Activated T-cell treated with anti-CD3 and anti-CD28 coated beads for 48 hours (primary cell): Measurements from ENCODE around the gene EPHA4.

ENCODE experiments used
- DNase-seq: peaks from one replicate; pipeline ENCODE4 v3.0.0-alpha.2; 2020; ENCODE audit warnings: low read depth

EPHA4 gene

DNA sequence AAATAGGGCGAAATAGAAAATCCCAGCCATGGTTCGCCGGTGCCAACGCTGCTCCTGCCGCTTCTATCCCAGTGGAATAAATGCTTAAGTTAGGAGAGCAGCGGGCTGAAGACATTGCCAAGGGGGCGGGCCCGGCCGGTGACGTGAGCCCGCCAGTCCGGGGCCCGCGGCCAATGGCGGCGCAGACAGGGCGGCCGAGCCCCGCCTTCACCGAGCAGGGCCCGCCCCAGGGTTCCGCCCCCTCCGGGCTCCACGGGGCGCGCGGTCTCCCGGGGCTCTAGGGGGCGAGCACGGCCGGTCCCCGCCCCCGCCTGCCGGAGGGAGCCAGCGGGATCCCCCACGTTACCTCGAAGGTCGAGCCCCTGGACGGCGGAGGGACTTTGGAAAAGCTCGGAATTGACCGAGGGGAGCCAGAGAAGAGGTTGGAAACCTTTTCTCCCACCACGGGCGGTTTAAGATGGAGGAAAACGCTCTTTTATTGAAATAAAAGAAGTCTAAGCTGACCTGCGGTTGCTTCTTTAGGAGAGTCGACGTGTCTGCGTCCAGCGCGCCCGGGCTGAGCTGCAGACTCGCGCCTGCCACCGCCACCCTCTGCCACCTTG lies at the start of gene EPHA4:
TSS of gene EPHA4 (minus strand) at position 86 of the 602 bp plus-strand sequence. CDS start at position 30, 56 bp downstream.
- DNase-seq: peak; percentile 84

DNA sequence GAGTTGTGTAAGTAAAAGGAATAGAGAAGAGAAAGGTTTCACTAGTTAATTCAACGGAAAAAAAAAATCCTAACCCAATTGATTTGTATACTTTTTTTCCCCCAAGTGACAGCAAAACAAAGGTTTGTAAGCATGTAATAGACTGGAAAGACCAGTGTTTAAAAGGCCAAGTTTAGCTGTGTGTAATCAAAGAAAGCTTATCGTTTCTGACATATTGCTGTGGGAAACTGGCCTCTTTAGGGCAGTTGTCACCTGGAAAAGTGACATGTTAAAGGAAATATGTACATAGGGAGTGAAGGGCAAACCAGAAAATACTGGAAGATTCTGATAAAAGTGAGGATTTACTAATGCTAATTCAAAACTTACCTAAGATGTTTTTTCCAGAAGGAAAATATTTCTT lies 45.9 kb upstream of the EPHA4 start:
- DNase-seq: no peak

DNA sequence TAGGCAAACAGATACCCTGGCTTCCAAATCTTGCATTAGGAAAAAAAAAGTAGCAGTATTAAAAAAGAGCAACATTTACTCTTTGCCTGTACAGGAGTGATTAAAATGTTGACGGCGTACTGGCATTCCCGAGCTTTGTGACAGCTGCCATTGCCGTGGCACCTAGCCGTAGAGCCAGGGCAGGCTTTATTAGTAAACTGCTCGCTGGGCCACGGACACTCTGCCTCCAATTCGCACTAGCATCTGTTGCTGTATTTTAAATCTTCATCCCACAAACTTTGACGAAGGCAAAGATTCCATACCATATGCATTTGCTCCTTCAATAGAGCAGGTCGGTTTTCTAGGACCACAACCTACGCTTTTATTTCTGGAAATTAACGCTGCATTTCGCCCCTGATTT lies 44.5 kb upstream of the EPHA4 start:
- no peak for DNase-seq

DNA sequence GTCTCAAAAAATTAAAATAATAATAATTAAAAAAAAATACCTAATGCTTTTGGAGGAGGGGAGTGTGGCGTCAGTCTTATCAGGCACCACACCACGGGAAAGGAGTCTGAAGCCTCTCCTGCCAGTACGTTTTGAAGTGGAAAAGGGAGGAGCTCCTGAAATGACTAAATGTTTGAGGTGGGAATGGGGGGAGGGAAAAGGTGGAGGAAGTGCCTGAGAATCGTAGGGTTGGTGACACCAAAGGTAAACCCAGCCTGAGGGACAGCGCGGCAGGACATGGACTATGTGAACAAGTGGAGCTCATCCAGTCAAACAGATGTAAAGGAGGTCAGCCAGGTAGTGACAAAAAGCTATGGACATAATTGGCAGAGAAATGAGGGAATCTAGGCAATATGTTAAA lies 42.2 kb upstream of the EPHA4 start:
- DNase-seq: no peak

GRCh38 chr2:221612800-221613199 lies 40.7 kb upstream of the EPHA4 start:
- DNase-seq: no peak

GRCh38 chr2:221612161-221612560 lies 40.1 kb upstream of the EPHA4 start:
- no peak for DNase-seq

GRCh38 chr2:221610675-221611074 lies 38.6 kb upstream of the EPHA4 start:
- no peak for DNase-seq

GRCh38 chr2:221610255-221610654 lies 38.2 kb upstream of the EPHA4 start:
- no peak for DNase-seq

DNA sequence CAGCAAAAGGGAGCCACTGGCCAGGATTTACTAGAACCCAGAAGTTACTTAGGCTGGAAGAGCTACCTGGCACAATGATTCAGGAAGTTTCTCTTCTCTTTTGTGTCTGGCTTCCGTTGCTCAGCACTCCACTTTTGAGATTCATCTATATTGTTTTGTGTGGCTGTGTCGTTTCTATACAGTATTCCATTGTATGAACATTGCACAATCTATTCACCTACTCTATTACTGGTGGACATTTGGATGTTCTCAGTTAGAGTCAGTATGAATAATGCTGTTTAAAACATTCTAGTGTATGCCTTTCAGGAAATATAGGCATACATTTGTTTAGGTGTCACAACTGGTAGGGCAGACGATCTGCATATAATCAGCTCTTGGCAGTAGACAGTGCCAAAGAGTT lies 36.3 kb upstream of the EPHA4 start:
- DNase-seq: no peak

DNA sequence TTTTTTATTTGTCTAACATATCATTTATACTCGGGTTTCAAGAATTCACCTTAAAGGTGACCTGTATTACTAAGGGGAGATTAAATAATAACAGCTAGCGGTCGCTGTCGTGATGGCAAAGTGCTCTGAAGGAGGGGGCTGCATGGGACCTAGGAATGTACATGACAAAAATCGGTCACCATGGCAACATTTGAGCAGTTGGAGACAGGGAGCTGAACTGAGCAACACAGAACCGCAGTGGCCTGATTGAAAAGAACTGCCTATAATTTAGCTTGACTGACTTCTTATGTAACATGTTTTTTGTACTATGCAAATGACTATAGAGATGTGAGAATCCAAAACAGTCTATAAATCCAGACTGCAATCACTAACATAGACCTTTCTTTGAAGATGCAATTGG lies 34.3 kb upstream of the EPHA4 start:
- DNase-seq: no peak

- no peak for DNase-seq
Observed at GRCh38 chr2:221605751-221606240, 33.7 kb upstream of the EPHA4 start.

DNA sequence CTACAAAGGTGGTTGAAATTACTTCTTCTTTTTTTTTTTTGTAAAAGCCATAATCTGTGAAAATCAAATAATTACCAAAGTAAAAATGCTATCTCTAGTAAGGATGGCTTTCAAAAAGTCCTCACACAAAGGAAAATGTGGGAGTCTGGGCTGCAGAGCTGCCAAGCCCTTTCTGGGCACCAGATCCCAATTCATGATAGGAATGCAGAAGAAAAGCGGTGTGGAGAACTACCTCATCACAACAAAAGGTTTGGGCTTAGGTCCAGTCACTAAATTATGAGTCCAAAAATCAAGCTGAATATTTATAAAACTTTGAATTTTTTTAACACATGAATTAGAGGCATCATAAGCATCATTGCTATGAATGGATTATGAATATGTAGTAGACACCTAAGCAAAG lies 30.8 kb upstream of the EPHA4 start:
- no peak for DNase-seq

- DNase-seq: no peak
Observed at GRCh38 chr2:221601376-221601775, 29.3 kb upstream of the EPHA4 start.

- no peak for DNase-seq
Observed at GRCh38 chr2:221600388-221600787, 28.3 kb upstream of the EPHA4 start.

DNA sequence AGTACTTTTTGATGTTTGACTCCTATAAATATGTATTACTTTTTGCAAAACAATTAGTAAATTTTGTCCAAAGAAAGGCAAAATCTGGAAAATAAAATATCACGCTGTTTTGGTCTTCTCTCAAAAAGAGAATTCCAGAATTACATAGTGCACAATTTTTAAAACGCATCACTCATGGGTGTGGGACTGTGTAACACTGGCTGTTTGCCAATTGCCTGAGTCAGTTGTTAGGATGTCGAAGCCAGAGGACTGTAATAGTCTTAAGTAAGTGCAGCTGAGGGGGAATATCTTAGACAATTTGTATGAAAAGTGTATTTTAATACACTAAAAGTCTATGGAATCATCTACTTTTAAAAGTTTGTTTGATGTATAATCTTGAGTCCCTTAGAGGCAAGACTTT lies 24.1 kb upstream of the EPHA4 start:
- no peak for DNase-seq

DNA sequence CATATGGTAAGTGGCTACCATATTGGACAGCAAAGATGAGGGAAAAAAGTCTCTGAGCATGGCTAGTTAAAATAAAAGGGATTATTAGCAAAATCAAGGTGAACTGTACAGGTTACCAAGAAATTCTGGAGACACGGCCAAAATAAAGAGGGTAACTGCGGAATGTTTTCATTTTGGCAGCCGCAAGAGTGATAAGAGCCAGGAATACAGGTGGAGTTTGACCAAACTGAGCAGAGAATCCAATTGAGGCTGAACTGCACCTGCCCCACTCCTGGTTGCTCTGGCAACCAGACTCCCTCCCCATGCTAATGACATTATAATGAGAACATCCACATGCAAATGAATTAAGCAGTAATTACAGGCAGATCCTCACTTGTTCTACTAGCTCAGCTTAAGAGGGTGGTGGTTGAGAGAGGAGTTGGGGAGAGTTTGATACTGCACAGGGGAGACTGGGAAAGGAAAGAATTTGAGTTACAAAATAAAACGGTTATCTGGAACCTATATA lies 18.8 kb upstream of the EPHA4 start:
- no peak for DNase-seq

- no peak for DNase-seq
Observed at GRCh38 chr2:221589696-221590095, 17.6 kb upstream of the EPHA4 start.

DNA sequence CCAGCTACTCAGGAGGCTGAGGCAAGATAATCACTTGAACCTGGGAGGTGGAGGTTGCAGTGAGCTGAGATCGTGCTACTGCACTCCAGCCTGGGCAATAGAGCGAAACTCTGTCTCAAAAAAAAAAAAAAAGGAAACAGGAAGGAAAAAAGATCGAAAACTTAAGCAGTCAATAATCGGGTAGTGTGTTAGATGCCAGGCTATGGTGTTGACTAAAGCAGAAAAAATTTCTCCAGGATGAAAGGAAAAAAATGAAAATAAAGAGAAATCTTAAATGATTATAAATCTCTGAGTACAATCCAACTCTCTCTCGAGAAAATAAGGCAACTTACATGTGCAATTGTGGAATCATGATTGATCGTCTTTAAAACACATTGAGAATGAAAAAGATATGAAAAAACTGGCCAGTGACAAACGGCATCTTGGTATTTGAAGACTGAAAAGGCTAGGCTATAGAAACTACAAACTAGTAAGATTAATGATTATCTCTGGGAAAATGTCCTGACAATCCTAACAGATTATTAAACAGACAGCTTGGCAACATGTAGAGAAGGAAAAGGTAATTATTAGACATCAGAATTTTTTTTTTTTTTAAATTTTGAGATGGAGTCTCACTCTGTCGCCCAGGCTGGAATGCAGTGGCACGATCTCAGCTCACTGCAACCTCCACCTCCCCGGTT lies 16.3 kb upstream of the EPHA4 start:
- DNase-seq: no peak

DNA sequence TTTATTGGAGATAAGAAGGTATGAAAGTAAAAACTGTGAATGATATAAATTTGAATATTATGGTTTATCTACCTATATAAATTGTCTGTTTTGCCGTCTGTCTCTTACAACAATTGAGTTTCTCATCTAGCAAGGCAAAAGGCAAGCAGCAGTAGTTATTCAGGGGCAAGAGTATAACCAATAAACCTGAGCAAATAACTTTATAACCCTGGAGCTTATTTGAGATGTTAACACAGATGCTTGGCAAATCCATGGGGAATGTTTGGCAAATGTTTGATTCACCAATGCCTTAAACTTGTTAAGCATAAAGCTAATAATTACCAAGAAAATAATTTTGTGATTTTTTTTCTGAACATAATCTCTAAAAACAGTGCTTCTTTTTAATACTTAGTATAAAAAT lies 9.9 kb upstream of the EPHA4 start:
- no peak for DNase-seq

DNA sequence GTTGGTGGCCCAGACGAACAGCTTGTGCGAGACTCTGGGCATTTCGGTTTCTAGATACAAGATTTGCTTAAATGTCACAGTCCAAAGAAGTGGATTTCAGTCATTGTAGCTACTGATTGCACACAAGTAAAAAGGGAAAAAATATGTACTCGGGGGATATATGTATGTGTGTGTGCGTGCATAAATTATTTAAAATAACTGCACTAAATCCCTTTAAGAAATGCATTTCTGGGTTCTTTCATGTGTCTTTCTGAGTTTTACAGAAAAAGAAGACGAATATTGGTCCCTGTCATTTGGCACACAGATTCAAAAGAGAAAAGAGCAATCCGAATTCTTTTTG lies 2.1 kb upstream of the EPHA4 start:
- no peak for DNase-seq

GRCh38 chr2:221573430-221574230 lies 1.5 kb upstream of the EPHA4 start:
- DNase-seq: peak; percentile 75

- DNase-seq: peak; percentile 23
Observed at GRCh38 chr2:221572821-221573429, 821 bp upstream of the EPHA4 start.
